Dermis microvascular lymphatic vessel endothelial cell (primary cell): ENCODE measurements around the gene CAPN8. TPM values are rescaled to one million over a fixed set of nuclear protein-coding genes. Genes with fewer than 3 reads are reported as not detected.
"Not testable (repeated sequence)": the region's sequence is repeated elsewhere in the genome, so short reads cannot be mapped to it uniquely, and the experiment has no call there.

Experiments used
- DNase-seq, 2 donors: peaks; one replicate each; pipeline versions ENCODE4 v3.0.0 to v3.0.0-alpha.2; 2010; ENCODE audit warnings: low read depth in 2 of 2
- total RNA-seq: library from RNA; depleted of rRNA; stranded (reverse); fragments of >200 nt; gene quantifications from 2 replicates; pipeline ENCODE4 v1.2.1, GENCODE V29; 2014

Gene CAPN8
- total RNA-seq, 1 donor from 2014 or later: not detected

DNA sequence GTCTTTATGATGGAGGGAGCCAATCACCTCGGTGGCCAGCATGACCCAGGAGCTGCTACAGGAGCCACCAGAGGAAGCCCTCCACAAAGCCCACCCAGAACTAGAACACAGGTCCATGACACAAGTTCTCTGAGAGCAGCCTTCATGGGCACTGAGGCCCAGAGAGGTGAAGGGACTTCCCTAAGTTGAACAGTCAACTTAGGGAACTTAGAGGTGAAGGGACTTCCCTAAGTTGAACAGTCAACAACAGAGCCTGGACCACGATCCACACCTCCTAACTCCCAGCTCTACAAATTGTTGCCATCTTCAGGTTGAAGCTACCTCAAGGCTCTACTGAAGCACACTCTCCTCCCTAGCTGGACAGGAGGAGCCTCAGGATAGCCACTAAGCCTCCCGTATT, 139.5 kb downstream of the CAPN8 start:
- DNase-seq: no peak

DNA sequence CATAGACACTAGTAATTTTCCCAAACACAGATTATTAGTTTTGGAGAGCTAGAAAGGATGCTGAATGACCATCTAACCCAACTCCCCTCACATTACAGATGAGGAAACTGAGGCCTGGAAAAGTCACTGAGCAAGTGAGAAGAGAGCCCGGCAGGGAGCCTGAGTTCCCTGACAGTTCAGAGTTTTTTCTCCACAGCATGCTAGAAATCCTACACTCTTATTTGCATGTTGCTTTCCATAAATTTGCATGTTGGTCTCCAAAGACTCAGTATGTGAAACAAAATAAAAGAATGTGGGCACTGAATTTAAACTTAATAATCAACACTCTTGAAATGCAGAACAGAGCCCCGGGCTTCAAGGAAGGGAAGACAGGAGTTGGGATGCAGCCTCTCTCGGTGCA, 140.0 kb downstream of the CAPN8 start:
- no peak for DNase-seq

GRCh38 chr1:223524930-223525451, 140.5 kb downstream of the CAPN8 start:
- no peak for DNase-seq

GRCh38 chr1:223521150-223521549, 144.4 kb downstream of the CAPN8 start:
- DNase-seq: no peak

DNA sequence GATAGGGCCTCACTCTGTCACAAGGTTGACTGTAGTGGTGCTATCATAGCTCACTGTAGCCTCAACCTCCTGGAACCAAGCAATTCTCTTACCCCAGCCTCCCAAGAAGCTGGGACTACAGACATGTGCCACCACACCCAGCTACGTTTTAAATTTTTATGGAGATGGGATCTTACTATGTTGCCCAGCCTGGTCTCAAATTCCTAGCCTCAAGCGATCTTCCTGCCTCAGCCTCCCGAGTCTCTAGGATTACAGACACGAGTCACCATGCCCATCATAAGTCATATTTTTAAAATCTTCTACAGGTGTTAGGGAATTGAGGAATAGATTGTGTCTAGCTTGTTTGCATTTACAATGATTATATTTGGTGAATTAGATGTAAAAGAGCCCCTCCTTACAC, 145.3 kb downstream of the CAPN8 start:
- DNase-seq: no peak

- no peak for DNase-seq
Measured at GRCh38 chr1:223519116-223519515, 146.4 kb downstream of the CAPN8 start.

DNA sequence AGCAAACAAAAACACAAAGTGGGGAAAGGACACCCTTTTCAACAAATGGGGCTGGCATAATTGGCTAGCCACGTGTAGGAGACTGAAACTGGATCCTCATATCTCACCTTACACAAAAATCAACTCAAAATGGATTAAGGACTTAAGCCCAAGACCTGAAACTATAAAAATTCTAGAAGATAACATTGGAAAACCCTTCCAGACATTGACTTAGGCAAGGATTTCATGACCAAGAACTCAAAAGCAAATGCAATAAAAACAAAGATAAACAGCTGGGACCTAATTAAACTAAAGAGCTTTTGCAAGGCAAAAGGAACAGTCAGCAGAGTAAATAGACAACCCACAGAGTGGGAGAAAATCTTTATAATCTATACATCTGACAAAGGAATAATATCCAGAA, 146.9 kb downstream of the CAPN8 start:
- not testable (repeated sequence) for DNase-seq

DNA sequence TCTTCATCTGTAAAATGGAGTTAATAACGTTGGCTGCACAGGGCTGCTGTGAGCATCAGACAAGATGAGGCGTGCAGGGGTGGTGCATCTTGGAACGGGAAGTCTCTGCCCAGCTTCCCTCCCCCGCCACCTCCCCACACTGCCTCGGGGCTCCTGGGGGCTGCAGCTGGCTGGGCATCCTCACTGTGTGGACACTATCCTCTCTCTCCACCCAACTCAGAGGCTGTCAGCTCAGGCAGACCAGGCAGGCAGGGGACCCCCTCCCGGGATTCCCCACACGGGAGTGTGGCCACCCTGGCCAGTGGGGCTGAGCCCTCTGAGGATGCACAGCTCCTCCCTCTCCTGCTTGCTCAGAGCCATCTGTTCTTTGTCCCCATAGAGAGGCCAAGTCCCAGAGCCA, 149.6 kb downstream of the CAPN8 start:
- DNase-seq: no peak

DNA sequence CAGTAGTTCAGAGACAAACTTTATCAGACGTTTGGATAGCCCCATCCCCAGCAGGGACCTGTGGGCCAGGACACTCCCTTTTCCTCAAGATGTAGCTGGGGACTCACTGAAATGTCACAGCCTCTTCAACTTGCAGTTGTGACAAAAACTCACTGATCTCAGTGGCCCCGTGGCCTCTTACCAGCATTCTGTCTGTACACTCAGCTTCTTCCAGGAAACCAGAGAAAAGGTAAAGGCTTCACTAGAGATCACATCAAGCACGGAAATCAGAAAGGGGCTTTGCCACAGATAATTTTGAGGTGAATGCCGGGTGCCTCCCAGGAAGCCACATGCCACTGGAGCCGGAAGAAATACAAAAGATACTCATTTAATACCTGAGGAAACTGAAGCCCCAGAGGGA, 150.1 kb downstream of the CAPN8 start:
- no peak for DNase-seq

DNA sequence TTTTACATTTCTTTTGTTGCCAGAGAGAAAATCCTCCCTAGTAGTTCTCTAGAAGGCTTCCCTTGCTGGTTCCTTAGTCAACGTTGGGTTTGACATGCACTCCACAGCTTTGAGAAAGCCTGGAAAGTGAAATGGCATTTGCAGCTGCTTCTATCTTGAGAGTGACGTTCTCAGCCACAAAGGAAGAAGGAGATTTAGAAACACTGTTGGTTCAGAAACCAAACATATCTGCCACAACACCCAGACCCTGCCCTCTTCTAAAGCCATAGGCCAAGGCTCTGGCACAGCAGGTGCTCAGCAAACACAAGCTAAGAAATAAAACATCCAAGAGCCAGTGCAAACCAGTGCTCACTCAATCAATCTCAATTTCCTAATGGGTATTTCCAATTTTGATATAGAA, 150.9 kb downstream of the CAPN8 start:
- no peak for DNase-seq

DNA sequence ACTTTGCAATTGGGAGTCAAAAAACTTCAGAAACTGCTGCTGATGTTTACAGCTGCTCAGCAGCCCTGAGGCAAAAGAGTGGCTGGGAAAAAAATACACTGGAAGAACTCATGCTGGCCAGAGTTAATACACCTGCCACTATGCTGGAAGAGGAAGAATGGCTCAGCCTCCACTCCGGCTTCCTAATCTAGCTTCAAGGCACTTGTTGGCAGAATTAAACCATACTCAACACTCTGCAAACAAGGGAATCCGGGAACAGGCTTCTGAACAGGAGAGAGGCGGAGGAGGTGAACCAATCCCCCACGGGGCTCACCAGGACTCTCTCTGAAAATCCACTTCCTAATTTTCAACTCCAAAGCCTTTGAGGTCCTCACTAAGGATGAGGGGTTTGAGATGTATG, 152.2 kb downstream of the CAPN8 start:
- DNase-seq: no peak

- no peak for DNase-seq
Measured at GRCh38 chr1:223512057-223512456, 153.4 kb downstream of the CAPN8 start.

DNA sequence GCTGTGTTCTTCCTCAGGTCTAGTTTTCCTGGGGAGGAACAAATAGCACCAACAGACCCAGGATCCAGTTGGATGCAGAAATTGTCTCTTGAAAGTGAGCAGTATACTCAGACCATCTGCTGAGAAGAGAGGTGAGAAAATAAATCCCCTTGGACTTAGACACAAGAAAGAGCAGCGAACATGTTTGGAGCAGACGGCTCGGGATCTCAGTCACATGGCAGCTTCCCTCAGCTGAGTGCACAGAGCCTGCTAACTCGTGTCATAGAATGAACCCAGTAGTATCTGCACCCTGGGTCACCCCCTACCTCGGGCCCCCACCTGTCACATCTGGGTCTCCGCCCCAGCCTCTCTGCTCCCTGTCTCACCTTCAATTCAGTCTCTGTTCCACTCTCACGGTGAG, 156.7 kb downstream of the CAPN8 start:
- no peak for DNase-seq

DNA sequence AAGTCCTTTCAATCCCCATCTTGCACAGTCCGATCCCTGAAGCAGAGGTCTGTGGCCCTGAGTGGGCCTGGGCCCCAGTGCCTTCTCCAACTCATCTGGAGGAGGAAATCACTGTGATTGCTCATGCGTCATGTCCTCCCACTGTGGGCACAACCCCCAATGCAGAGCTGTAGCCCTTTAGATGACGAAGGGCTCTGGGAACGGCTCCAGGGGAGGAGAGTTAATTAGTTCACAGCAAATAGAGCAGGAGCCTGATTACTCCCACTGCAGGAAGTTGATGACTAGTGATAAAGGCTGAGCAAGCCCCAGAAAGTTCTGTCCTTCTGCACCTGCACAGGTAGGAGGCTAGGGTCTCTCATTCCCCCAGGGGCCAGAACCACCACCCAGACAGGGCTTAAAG, 160.8 kb downstream of the CAPN8 start:
- DNase-seq: peak in 1 of 2 donors; percentile 20

DNA sequence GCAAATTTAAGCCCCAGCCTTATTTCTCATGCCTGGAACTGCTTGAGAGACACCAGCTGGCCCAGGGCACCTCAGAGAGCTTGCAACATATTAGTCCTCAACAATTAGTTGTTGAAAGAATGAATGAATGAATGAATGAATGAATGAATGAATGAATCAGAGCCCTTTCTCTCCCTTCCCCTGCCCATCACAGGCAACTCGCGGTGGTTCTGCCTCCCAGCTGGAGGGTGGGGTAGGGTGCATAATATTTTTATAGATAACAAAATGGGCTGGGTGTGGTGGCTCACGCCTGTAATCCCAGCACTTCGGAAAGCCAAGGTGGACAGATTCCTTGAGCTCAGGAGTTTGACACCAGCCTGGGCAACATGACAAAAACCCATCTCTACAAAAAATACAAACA, 162.2 kb downstream of the CAPN8 start:
- no peak for DNase-seq

- peak in 1 of 2 donors; percentile 65 for DNase-seq
Measured at GRCh38 chr1:223500560-223501425, 164.7 kb downstream of the CAPN8 start.

DNA sequence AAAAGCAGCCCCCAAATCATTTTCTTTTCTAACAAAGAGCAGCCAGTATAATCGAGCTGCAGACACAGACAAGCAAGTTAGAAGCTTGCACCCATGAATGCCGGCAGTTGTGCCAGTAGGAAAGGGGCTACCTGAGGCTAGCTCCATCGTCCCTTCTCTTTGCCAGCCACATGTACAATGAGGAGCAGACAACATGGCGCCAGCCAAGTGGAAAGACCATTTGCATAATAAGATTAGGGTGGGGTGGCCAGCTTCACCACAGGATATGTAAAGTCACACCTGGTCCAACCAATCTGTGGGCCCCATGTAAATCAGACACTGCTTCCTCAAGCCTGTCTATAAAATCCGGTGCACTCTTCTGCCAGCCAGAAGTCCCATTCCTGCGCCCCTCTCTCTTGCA, 168.6 kb downstream of the CAPN8 start:
- DNase-seq: no peak

GRCh38 chr1:223494926-223495645, 170.4 kb downstream of the CAPN8 start:
- DNase-seq: no peak

DNA sequence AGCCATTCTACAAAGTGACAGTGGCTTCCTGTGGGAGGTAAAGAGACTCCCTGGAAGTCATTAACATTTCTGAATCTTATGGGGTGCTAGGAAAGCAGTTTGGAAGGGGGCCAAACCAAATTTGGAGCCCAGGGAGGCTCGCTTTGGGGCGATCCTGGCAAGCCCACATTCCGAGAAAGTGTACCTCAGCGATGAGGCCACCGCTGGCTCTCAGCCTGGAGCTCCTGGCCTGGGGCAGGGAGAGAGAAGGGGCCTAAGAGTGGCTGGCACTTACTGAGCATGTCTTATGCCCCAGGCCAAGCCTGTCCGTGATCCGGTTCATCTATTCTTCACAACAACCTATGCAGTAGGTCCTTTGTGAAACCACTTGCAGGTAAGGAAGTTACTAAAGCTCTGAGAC, 173.5 kb downstream of the CAPN8 start:
- DNase-seq: no peak
